ENCODE results near the gene ZIC5. TPM values are rescaled to one million over a fixed set of nuclear protein-coding genes. Genes with fewer than 3 reads are reported as not detected.
A peak's percentile ranks its signal among the peaks of the same experiment; 100 is the strongest.

ZIC5 gene
- total and polyA plus RNA-seq, 2 of the 13 experiments (the other 11 are each of a cell fraction or from before 2014, with no cell fraction given), result 0.02 to 0.07 TPM

GRCh38 chr13:99941086-99941485 lies 30.5 kb downstream of the ZIC5 start (continued):
- TF ChIP-seq ZFX (CRISPR knock-in tag; IDR thresholded peaks at IDR 0.05; ENCODE audit: low read depth) (no peak), ZNF337 (CRISPR knock-in tag; IDR thresholded peaks at IDR 0.05; ENCODE audit: borderline replicate concordance, low read depth) (no peak), PRDM15 (CRISPR knock-in tag; IDR thresholded peaks at IDR 0.05) (no peak), RERE (CRISPR knock-in tag; IDR thresholded peaks at IDR 0.05; ENCODE audit: low read depth) (peak; percentile 86), POLR2AphosphoS5 (IDR thresholded peaks at IDR 0.05; ENCODE audit: low read depth, low read length) (no peak), ZNF232 (CRISPR knock-in tag; IDR thresholded peaks at IDR 0.05; ENCODE audit: borderline replicate concordance) (no peak), ZSCAN31 (CRISPR knock-in tag; IDR thresholded peaks at IDR 0.05; ENCODE audit: low read depth) (no peak), ZNF414 (CRISPR knock-in tag; IDR thresholded peaks at IDR 0.05) (0 out of 2 replicates have a peak, but pooled peaks have one; percentile 52), ZFP37 (CRISPR knock-in tag; IDR thresholded peaks at IDR 0.05; ENCODE audit: borderline replicate concordance) (no peak), MYC (CRISPR knock-in tag; IDR thresholded peaks at IDR 0.05; ENCODE audit: borderline replicate concordance) (no peak), ZNF597 (CRISPR knock-in tag; IDR thresholded peaks at IDR 0.05) (no peak), CEBPG (CRISPR knock-in tag; IDR thresholded peaks at IDR 0.05) (peak; percentile 44; the same call in 1 of the 2 replicates), KDM5B (CRISPR knock-in tag; IDR thresholded peaks at IDR 0.05; ENCODE audit: borderline replicate concordance) (no peak), ZFP36 (IDR thresholded peaks at IDR 0.05; ENCODE audit: borderline replicate concordance, low read depth, low read length, partially characterized antibody) (no peak), SOX5 (CRISPR knock-in tag; IDR thresholded peaks at IDR 0.05; ENCODE audit: borderline replicate concordance) (peak; percentile 82)
- TF ChIP-seq, protein P1, sequence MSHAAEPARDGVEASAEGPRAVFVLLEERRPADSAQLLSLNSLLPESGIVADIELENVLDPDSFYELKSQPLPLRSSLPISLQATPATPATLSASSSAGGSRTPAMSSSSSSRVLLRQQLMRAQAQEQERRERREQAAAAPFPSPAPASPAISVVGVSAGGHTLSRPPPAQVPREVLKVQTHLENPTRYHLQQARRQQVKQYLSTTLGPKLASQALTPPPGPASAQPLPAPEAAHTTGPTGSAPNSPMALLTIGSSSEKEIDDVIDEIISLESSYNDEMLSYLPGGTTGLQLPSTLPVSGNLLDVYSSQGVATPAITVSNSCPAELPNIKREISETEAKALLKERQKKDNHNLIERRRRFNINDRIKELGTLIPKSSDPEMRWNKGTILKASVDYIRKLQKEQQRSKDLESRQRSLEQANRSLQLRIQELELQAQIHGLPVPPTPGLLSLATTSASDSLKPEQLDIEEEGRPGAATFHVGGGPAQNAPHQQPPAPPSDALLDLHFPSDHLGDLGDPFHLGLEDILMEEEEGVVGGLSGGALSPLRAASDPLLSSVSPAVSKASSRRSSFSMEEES (CRISPR knock-in tag; IDR thresholded peaks at IDR 0.05), result 0 out of 2 replicates have a peak, but pooled peaks have one; percentile 50
